HepG2 (cell line): Measurements from ENCODE around the gene PCBP4. TPM values are rescaled to one million over a fixed set of nuclear protein-coding genes. Genes with fewer than 3 reads are reported as not detected.

Experiments
- ATF1 ChIP-seq: IDR thresholded peaks from 2 replicates; pipeline ENCODE4 v1.6.1; 2016; ENCODE audit warnings: mild to moderate bottlenecking, control low read depth
- PTBP1 ChIP-seq: fragments of 200-400 bp; formaldehyde crosslinking; IDR thresholded peaks from 2 replicates; pipeline ENCODE4 v1.6.1; 2018; ENCODE audit warnings: low read length, low read depth; ENCODE audit not compliant: poor library complexity, severe bottlenecking
- SP4 ChIP-seq: sonication (generic); formaldehyde crosslinking; IDR thresholded peaks from 2 replicates; pipeline ENCODE4 v1.8.1; 2023; ENCODE audit warnings: mild to moderate bottlenecking, missing genetic modification reagents
- ZNF280D ChIP-seq: sonication (generic); formaldehyde crosslinking; IDR thresholded peaks from 2 replicates; pipeline ENCODE4 v1.5.1; 2020; ENCODE audit warnings: mild to moderate bottlenecking, missing genetic modification reagents
- polyA plus RNA-seq, 8 experiments: library from polyadenylated mRNA; depleted of rRNA in 3 of 8; stranded (reverse) in 7 of 8; unstranded in 1 of 8; fragments of >200 nt; fragmentation: Illumina TruSeq in 4 of 8; extraction: Trizol in 4 of 8; gene quantifications; 2 replicates each; pipeline versions ENCODE4 v1.2.1 to v1.2.3, GENCODE V29; 2011 to 2016; ENCODE audit warnings: low read depth in 4 of 8, missing spikeins in 1 of 8, mixed read lengths in 1 of 8; ENCODE audit not compliant: insufficient read depth in 1 of 8
- total RNA-seq, 5 experiments: library from RNA; depleted of rRNA; stranded (reverse); fragments of >200 nt; fragmentation: Illumina TruSeq; extraction: Trizol; gene quantifications; 2 replicates each; pipeline ENCODE4 v1.2.3, GENCODE V29; 2016; ENCODE audit warnings: low read depth in 1 of 5
- TF ChIP-seq, protein P1 (sequence below): sonication (generic); formaldehyde crosslinking; IDR thresholded peaks from 2 replicates; pipeline ENCODE4 v1.4.0; 2020; ENCODE audit warnings: missing genetic modification reagents, borderline replicate concordance
- TF ChIP-seq, protein P2 (sequence below): sonication (generic); formaldehyde crosslinking; IDR thresholded peaks from 2 replicates; pipeline ENCODE4 v1.9.0; 2021; ENCODE audit warnings: missing genetic modification reagents, borderline replicate concordance

PCBP4 gene
- total and polyA plus RNA-seq, 2 of the 13 experiments (the other 11 are each of a cell fraction or from before 2014, with no cell fraction given), result 36.8 to 51.3 TPM

GRCh38 chr3:51947215-51947900 lies 19.9 kb downstream of the PCBP4 start (continued):
- TF ChIP-seq, protein P1, sequence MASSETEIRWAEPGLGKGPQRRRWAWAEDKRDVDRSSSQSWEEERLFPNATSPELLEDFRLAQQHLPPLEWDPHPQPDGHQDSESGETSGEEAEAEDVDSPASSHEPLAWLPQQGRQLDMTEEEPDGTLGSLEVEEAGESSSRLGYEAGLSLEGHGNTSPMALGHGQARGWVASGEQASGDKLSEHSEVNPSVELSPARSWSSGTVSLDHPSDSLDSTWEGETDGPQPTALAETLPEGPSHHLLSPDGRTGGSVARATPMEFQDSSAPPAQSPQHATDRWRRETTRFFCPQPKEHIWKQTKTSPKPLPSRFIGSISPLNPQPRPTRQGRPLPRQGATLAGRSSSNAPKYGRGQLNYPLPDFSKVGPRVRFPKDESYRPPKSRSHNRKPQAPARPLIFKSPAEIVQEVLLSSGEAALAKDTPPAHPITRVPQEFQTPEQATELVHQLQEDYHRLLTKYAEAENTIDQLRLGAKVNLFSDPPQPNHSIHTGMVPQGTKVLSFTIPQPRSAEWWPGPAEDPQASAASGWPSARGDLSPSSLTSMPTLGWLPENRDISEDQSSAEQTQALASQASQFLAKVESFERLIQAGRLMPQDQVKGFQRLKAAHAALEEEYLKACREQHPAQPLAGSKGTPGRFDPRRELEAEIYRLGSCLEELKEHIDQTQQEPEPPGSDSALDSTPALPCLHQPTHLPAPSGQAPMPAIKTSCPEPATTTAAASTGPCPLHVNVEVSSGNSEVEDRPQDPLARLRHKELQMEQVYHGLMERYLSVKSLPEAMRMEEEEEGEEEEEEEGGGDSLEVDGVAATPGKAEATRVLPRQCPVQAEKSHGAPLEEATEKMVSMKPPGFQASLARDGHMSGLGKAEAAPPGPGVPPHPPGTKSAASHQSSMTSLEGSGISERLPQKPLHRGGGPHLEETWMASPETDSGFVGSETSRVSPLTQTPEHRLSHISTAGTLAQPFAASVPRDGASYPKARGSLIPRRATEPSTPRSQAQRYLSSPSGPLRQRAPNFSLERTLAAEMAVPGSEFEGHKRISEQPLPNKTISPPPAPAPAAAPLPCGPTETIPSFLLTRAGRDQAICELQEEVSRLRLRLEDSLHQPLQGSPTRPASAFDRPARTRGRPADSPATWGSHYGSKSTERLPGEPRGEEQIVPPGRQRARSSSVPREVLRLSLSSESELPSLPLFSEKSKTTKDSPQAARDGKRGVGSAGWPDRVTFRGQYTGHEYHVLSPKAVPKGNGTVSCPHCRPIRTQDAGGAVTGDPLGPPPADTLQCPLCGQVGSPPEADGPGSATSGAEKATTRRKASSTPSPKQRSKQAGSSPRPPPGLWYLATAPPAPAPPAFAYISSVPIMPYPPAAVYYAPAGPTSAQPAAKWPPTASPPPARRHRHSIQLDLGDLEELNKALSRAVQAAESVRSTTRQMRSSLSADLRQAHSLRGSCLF, result no peak
- TF ChIP-seq, protein P2, sequence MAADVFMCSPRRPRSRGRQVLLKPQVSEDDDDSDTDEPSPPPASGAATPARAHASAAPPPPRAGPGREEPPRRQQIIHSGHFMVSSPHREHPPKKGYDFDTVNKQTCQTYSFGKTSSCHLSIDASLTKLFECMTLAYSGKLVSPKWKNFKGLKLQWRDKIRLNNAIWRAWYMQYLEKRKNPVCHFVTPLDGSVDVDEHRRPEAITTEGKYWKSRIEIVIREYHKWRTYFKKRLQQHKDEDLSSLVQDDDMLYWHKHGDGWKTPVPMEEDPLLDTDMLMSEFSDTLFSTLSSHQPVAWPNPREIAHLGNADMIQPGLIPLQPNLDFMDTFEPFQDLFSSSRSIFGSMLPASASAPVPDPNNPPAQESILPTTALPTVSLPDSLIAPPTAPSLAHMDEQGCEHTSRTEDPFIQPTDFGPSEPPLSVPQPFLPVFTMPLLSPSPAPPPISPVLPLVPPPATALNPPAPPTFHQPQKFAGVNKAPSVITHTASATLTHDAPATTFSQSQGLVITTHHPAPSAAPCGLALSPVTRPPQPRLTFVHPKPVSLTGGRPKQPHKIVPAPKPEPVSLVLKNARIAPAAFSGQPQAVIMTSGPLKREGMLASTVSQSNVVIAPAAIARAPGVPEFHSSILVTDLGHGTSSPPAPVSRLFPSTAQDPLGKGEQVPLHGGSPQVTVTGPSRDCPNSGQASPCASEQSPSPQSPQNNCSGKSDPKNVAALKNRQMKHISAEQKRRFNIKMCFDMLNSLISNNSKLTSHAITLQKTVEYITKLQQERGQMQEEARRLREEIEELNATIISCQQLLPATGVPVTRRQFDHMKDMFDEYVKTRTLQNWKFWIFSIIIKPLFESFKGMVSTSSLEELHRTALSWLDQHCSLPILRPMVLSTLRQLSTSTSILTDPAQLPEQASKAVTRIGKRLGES (CRISPR knock-in tag), result no peak
- TF ChIP-seq SP4 (CRISPR knock-in tag), result no peak
- no peak for TF ChIP-seq ATF1 (CRISPR knock-in tag)
- no peak for TF ChIP-seq ZNF280D (CRISPR knock-in tag)
- TF ChIP-seq PTBP1, result no peak
